A673 (cell line): ENCODE measurements around the gene GRIK4. TPM values are rescaled to one million over a fixed set of nuclear protein-coding genes. Genes with fewer than 3 reads are reported as not detected.

ENCODE experiments used
- BruUV-seq: library from RNA; stranded (reverse); fragments of 400-500 nt; replicated peaks from 2 replicates; lab custom pipeline; 2021; lab: Mats Ljungman, UMichigan
- CTCF ChIA-PET: fragments of 300-600 bp; sonication (Branson Sonifier 250); formaldehyde crosslinking; loops from one replicate; lab custom pipeline; 2022; ENCODE audit warnings: antibody characterized with exemption; lab: Charles Lee
- POLR2A ChIA-PET: fragments of 300-600 bp; sonication (Branson Sonifier 250); formaldehyde crosslinking; loops from one replicate; lab custom pipeline; 2022; ENCODE audit warnings: antibody characterized with exemption; ENCODE audit not compliant: low non-redundant PET; lab: Charles Lee
- DNase-seq: peaks from one replicate; pipeline ENCODE4 v3.0.0-alpha.2; 2015; ENCODE audit warnings: low spot score
- H3K27ac ChIP-seq: fragments of 200-600 bp; sonication (generic); 2 replicates; pipeline ENCODE4 v1.5.1; 2016; ENCODE audit warnings: mixed run types, low read depth, mild to moderate bottlenecking, mixed read lengths, antibody characterized with exemption, low read length; ENCODE audit not compliant: poor library complexity, severe bottlenecking
- H3K27me3 ChIP-seq: fragments of 200-600 bp; sonication (generic); replicated peaks from 2 replicates; pipeline ENCODE4 v1.6.1; 2017; ENCODE audit warnings: mixed run types, low read depth, mild to moderate bottlenecking, mixed read lengths, antibody characterized with exemption, low read length; ENCODE audit not compliant: insufficient read depth, poor library complexity
- H3K36me3 ChIP-seq: fragments of 200-600 bp; sonication (generic); 2 replicates; pipeline ENCODE4 v1.6.1; 2016; ENCODE audit warnings: mixed run types, mild to moderate bottlenecking, mixed read lengths, antibody characterized with exemption, low read length; ENCODE audit not compliant: insufficient read depth, poor library complexity, severe bottlenecking
- H3K4me1 ChIP-seq: fragments of 200-600 bp; sonication (generic); 2 replicates; pipeline ENCODE4 v1.6.1; 2017; ENCODE audit warnings: mixed run types, mild to moderate bottlenecking, mixed read lengths, antibody characterized with exemption, low read length; ENCODE audit not compliant: insufficient read depth, poor library complexity, severe bottlenecking
- H3K4me3 ChIP-seq: fragments of 200-600 bp; sonication (generic); 2 replicates; pipeline ENCODE4 v1.5.1; 2016; ENCODE audit warnings: low read depth, mixed run types, mild to moderate bottlenecking, mixed read lengths, low read length; ENCODE audit not compliant: poor library complexity, severe bottlenecking
- H3K9me3 ChIP-seq: fragments of 200-600 bp; sonication (generic); 2 replicates; pipeline ENCODE4 v1.6.1; 2016; ENCODE audit warnings: mixed run types, low read depth, mild to moderate bottlenecking, mixed read lengths, antibody characterized with exemption, low read length; ENCODE audit not compliant: poor library complexity, severe bottlenecking
- CTCF ChIP-seq: fragments of 300-800, 200-600 bp; sonication (generic); conservative IDR thresholded peaks from 2 replicates; pipeline ENCODE4 v1.5.1; 2017; ENCODE audit warnings: low read depth, mild to moderate bottlenecking, antibody characterized with exemption, low read length, moderate library complexity, mixed read lengths
- EZH2 ChIP-seq: fragments of 200-600 bp; sonication (generic); IDR thresholded peaks from 2 replicates; pipeline ENCODE4 v1.6.1; 2017; ENCODE audit warnings: borderline replicate concordance, low read depth, mild to moderate bottlenecking, mixed read lengths, antibody characterized with exemption, low read length; ENCODE audit not compliant: poor library complexity, severe bottlenecking
- intact Hi-C: fragments of 100-400 bp; cut with micrococcal nuclease; formaldehyde crosslinking; loops from one replicate; pipeline ENCODE4 v1.10.0; 2022; ENCODE audit not compliant: unreplicated experiment
- total RNA-seq: library from RNA; stranded (reverse); gene quantifications from 2 replicates; pipeline ENCODE4 v1.2.3, GENCODE V29; 2021

The GRIK4 gene
- total RNA-seq, 1 experiment from 2014 or later, result not detected

DNA sequence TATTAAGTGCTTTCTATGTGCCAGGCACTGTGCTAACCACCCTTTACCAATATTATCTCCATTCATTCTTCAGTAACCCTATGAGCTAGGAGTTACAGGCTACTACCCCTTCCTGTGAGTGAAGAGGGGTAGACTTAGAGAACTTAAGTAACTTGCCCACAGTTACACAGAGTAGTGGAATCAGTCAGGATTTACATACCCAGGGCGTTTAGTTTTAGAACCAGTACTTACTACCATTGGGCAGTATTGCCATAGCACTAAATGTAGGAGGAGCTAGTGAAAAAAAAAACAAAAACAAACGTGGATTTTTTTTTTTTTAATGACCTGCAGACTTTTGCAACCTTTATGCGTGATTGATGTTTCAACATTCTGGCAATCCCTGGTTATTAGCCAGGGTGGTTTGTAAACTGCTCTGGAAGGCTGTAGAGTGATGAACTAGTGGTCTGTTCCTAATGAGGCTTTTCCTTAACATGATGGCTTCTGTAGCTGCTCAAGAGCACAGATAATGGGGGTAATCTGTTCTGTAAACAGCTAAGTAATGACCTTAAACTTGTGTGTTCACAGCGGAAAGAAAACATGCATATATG, 523.7 kb downstream of the GRIK4 start:
- Histone ChIP-seq H3K4me3 (no peak overlapping the region), H3K4me1 (no peaks in the 10 kb centered on the region), H3K27me3 (no peaks in the 10 kb centered on the region), H3K36me3 (no peaks in the 10 kb centered on the region), H3K27ac (no peak overlapping the region), H3K9me3 (no peaks in the 10 kb centered on the region)
- DNase-seq, result no peak
- TF ChIP-seq EZH2 (no peak), CTCF (no peak)
- ChIA-PET POLR2A (interaction anchor here (0.6 kb wide), 1 partner anchor 46 kb away, joined by 4 read pairs; no protein-coding TSS in a partner anchor), CTCF (no interaction called here)
- no TSS peak for BruUV-seq
- intact Hi-C loops, result no loop called here

GRCh38 chr11:121035780-121036179, 524.2 kb downstream of the GRIK4 start:
- no peak overlapping the region for H3K4me3 ChIP-seq
- H3K9me3 ChIP-seq, result no peaks in the 10 kb centered on the region
- DNase-seq, result no peak
- no TSS peak for BruUV-seq
- ChIA-PET POLR2A (interaction anchor here (0.6 kb wide), 1 partner anchor 45 kb away, joined by 4 read pairs; no protein-coding TSS in a partner anchor), CTCF (no interaction called here)
- no peaks in the 10 kb centered on the region for H3K27me3 ChIP-seq
- no peak for TF ChIP-seq CTCF
- no peak for TF ChIP-seq EZH2
- H3K4me1 ChIP-seq, result no peaks in the 10 kb centered on the region
- no peaks in the 10 kb centered on the region for H3K36me3 ChIP-seq
- intact Hi-C loops, result no loop called here
- no peak overlapping the region for H3K27ac ChIP-seq

GRCh38 chr11:121037016-121037415, 525.5 kb downstream of the GRIK4 start:
- Histone ChIP-seq H3K27ac (no peak overlapping the region), H3K4me1 (peaks cover under 1% of the 10 kb centered on the region), H3K4me3 (no peak overlapping the region), H3K36me3 (no peaks in the 10 kb centered on the region), H3K9me3 (no peaks in the 10 kb centered on the region), H3K27me3 (no peaks in the 10 kb centered on the region)
- intact Hi-C loops, result no loop called here
- TF ChIP-seq CTCF (no peak), EZH2 (no peak)
- ChIA-PET POLR2A (no interaction called here), CTCF (interaction anchor here (0.5 kb wide), 1 partner anchor 63 kb away, joined by 4 read pairs; no protein-coding TSS in a partner anchor)
- DNase-seq, result no peak
- no TSS peak for BruUV-seq

Other genes starting within 250 kb of the GRIK4 start
- 11.1 and 13.4 TPM in 2 replicates for gene TLCD5, start 186.4 kb upstream of the GRIK4 start, total RNA-seq
- 122 and 132 TPM in 2 replicates for gene ARHGEF12, start 175.3 kb upstream of the GRIK4 start, total RNA-seq